Stimulated activated CD8-positive, alpha-beta memory T cell treated with anti-CD3 and anti-CD28 coated beads, Interleukin-12 subunit alpha, Interleukin-12 subunit beta, amount 100 ng/mL, for 4 hours (primary cell): ENCODE measurements around the gene RNF123.

ENCODE experiments used
- DNase-seq: peaks from one replicate; pipeline ENCODE4 v3.0.0-alpha.2; 2020; ENCODE audit warnings: low read depth

Gene RNF123

GRCh38 chr3:49750056-49750455 is 60.7 kb downstream of the RNF123 start:
- no peak for DNase-seq

- DNase-seq, result no peak
Observed at GRCh38 chr3:49751501-49751900, 62.1 kb downstream of the RNF123 start.

- no peak for DNase-seq
Observed at GRCh38 chr3:49754536-49754935, 65.2 kb downstream of the RNF123 start.

- no peak for DNase-seq
Observed at GRCh38 chr3:49756036-49756435, 66.7 kb downstream of the RNF123 start.

GRCh38 chr3:49757197-49757596 is 67.8 kb downstream of the RNF123 start:
- no peak for DNase-seq

- DNase-seq, result no peak
Observed at GRCh38 chr3:49759226-49759625, 69.9 kb downstream of the RNF123 start.

- no peak for DNase-seq
Observed at GRCh38 chr3:49761661-49762060, 72.3 kb downstream of the RNF123 start.

- DNase-seq, result no peak
Observed at GRCh38 chr3:49763981-49764380, 74.6 kb downstream of the RNF123 start.

GRCh38 chr3:49769286-49769915 is 80.0 kb downstream of the RNF123 start:
- no peak for DNase-seq

- no peak for DNase-seq
Observed at GRCh38 chr3:49769926-49770325, 80.6 kb downstream of the RNF123 start.
